NCI-H1092 (cell line): Measurements from ENCODE around the gene AANAT.
"Not testable (repeated sequence)": the region's sequence is repeated elsewhere in the genome, so short reads cannot be mapped to it uniquely, and the experiment has no call there.

Experiments used
- DNase-seq: peaks from one replicate; lab custom pipeline; 2025; lab: John Stamatoyannopoulos, UW

Gene AANAT

GRCh38 chr17:76506408-76507345 lies 39.3 kb downstream of the AANAT start:
- peak; percentile 63 for DNase-seq

GRCh38 chr17:76508472-76509063 lies 41.2 kb downstream of the AANAT start:
- not testable (repeated sequence) for DNase-seq

GRCh38 chr17:76510831-76511244 lies 43.4 kb downstream of the AANAT start:
- DNase-seq = no peak

- DNase-seq = no peak
These were observed 44.4 kb downstream of the AANAT start for GRCh38 chr17:76511668-76512365.

- no peak for DNase-seq
These were observed 45.2 kb downstream of the AANAT start for GRCh38 chr17:76512366-76513305.

GRCh38 chr17:76513306-76513692 lies 45.9 kb downstream of the AANAT start:
- no peak for DNase-seq

- DNase-seq = not testable (repeated sequence)
These were observed 47.0 kb downstream of the AANAT start for GRCh38 chr17:76514355-76514754.

GRCh38 chr17:76515274-76515949 lies 48.0 kb downstream of the AANAT start:
- no peak for DNase-seq

GRCh38 chr17:76517638-76518038 lies 50.2 kb downstream of the AANAT start:
- DNase-seq = no peak

- DNase-seq = peak; percentile 59
These were observed 51.9 kb downstream of the AANAT start for GRCh38 chr17:76519048-76519966.
